Kidney epithelial cell (primary cell): ENCODE measurements around the gene CHST14. TPM values are rescaled to one million over a fixed set of nuclear protein-coding genes. Genes with fewer than 3 reads are reported as not detected.

ENCODE experiments used
- DNase-seq: peaks from one replicate; pipeline ENCODE4 v3.0.0-alpha.2; 2010; ENCODE audit warnings: low read depth
- H3K27me3 ChIP-seq: 2 replicates; pipeline ENCODE4 v1.6.0; 2011; ENCODE audit warnings: low read length; ENCODE audit not compliant: control insufficient read depth, insufficient read depth
- H3K36me3 ChIP-seq: 2 replicates; pipeline ENCODE4 v1.5.1; 2011; ENCODE audit warnings: low read length; ENCODE audit not compliant: control insufficient read depth, insufficient read depth
- H3K4me3 ChIP-seq: 2 replicates; pipeline ENCODE4 v1.5.1; 2011; ENCODE audit warnings: low read depth, mild to moderate bottlenecking, control low read depth, low read length
- CTCF ChIP-seq: IDR thresholded peaks from 2 replicates; pipeline ENCODE4 v1.5.1; 2011; ENCODE audit warnings: mild to moderate bottlenecking, moderate library complexity, low read length, control low read depth, inconsistent platforms; ENCODE audit not compliant: insufficient read depth, poor library complexity, severe bottlenecking
- total RNA-seq: library from RNA; depleted of rRNA; stranded (reverse); fragments of >200 nt; gene quantifications from 2 replicates; pipeline ENCODE4 v1.2.3, GENCODE V29; 2015

The CHST14 gene
- total RNA-seq, 1 donor from 2014 or later: 25.8 TPM

GRCh38 chr15:40487816-40488682, 17.3 kb downstream of the CHST14 start:
- Histone ChIP-seq H3K36me3 (no peaks in the 10 kb centered on the region), H3K27me3 (no peaks in the 10 kb centered on the region), H3K4me3 (no peak overlapping the region)
- no peak for DNase-seq
- TF ChIP-seq CTCF: no peak

GRCh38 chr15:40489274-40490175, 18.7 kb downstream of the CHST14 start:
- H3K4me3 ChIP-seq: no peak overlapping the region
- no peaks in the 10 kb centered on the region for H3K27me3 ChIP-seq
- no peak for TF ChIP-seq CTCF
- no peaks in the 10 kb centered on the region for H3K36me3 ChIP-seq
- DNase-seq: no peak

GRCh38 chr15:40493089-40493840, 22.5 kb downstream of the CHST14 start:
- H3K27me3 ChIP-seq: no peaks in the 10 kb centered on the region
- TF ChIP-seq CTCF: no peak
- no peak overlapping the region for H3K4me3 ChIP-seq
- no peak for DNase-seq
- no peaks in the 10 kb centered on the region for H3K36me3 ChIP-seq

GRCh38 chr15:40495516-40495915, 24.7 kb downstream of the CHST14 start:
- DNase-seq: no peak
- no peaks in the 10 kb centered on the region for H3K27me3 ChIP-seq
- TF ChIP-seq CTCF: no peak
- no peaks in the 10 kb centered on the region for H3K36me3 ChIP-seq
- no peak overlapping the region for H3K4me3 ChIP-seq

GRCh38 chr15:40498418-40498817, 27.6 kb downstream of the CHST14 start:
- H3K36me3 ChIP-seq: no peaks in the 10 kb centered on the region
- H3K27me3 ChIP-seq: no peaks in the 10 kb centered on the region
- TF ChIP-seq CTCF: no peak
- no peak for DNase-seq
- no peak overlapping the region for H3K4me3 ChIP-seq
